ENCODE data around the gene TRAM2.

DNA sequence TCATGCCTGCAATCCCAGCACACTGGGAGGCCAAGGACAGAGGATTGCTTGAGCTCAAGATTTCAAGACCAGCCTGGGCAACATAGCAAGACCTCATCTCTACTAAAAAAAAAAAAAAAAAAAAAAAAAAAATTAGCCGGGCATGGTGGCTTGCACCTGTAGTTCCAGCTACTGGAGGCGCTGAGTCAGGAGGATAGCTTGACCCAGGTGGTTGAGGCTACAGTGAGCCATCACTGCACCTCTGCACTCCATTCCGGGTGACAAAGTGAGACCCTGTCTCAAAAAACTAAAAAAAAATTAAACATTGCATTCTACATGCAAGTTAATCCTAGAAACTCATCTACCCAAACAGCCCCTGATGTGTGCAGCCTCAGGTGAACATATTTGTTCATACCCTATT is 7.3 kb upstream of the TRAM2 start:
- TF ChIP-seq GATA3 (IDR thresholded peaks at IDR 0.05; ENCODE audit: low read depth, low read length) (no peak), GATA2 (IDR thresholded peaks at IDR 0.05; ENCODE audit: low read depth, low read length) (no peak)

Data from SH-SY5Y (cell line).